Stomach (tissue), 9 donors: Measurements from ENCODE around the gene ANKHD1. TPM values are rescaled to one million over a fixed set of nuclear protein-coding genes. Genes with fewer than 3 reads are reported as not detected.
"Not testable (repeated sequence)": the region's sequence is repeated elsewhere in the genome, so short reads cannot be mapped to it uniquely, and the experiment has no call there.

Experiments used
- DNase-seq, 2 donors: peaks; one replicate each; pipeline versions ENCODE4 v3.0.0 to v3.0.0-alpha.2; 2013 to 2019
- H3K27ac ChIP-seq, 5 donors: fragments of 200-600 bp in 4 of 5; sonication (generic) in 4 of 5; one replicate each; pipeline ENCODE4 v1.5.1; 2013 to 2019; ENCODE audit warnings: mild to moderate bottlenecking in 1 of 5, moderate library complexity in 1 of 5
- H3K27me3 ChIP-seq, 3 donors: fragments of 200-600 bp; sonication (generic); one replicate each; pipeline ENCODE4 v1.5.1; 2017 to 2019; ENCODE audit warnings: mixed run types in 1 of 3
- H3K36me3 ChIP-seq, 4 donors: fragments of 200-600 bp; sonication (generic); 1 replicate in 3 of 4; 2 replicates in 1 of 4; pipeline ENCODE4 v1.5.1; 2016 to 2019
- H3K4me1 ChIP-seq, 4 donors: fragments of 200-600 bp; sonication (generic); one replicate each; pipeline ENCODE4 v1.5.1; 2016 to 2019
- H3K4me3 ChIP-seq, 4 donors: fragments of 200-600 bp; sonication (generic) in 3 of 4; one replicate each; pipeline ENCODE4 v1.5.1; 2016 to 2019; ENCODE audit warnings: mild to moderate bottlenecking in 1 of 4
- H3K9me3 ChIP-seq, 4 donors: fragments of 200-600 bp; sonication (generic); one replicate each; pipeline ENCODE4 v1.5.1; 2016 to 2019
- EP300 ChIP-seq: sonication (generic); formaldehyde crosslinking; IDR thresholded peaks from one replicate; pipeline ENCODE4 v1.6.1; 2017; ENCODE audit warnings: antibody characterized with exemption
- POLR2A ChIP-seq, 4 donors: fragments of 450-650 bp; IDR thresholded peaks; one replicate each; pipeline ENCODE4 v1.6.1; 2016; ENCODE audit warnings: antibody characterized with exemption in 4 of 4, control low read depth in 2 of 4, mild to moderate bottlenecking in 1 of 4, moderate library complexity in 1 of 4
- POLR2AphosphoS5 ChIP-seq, 3 donors: sonication (generic); formaldehyde crosslinking; IDR thresholded peaks; one replicate each; pipeline ENCODE4 v1.6.1; 2016; ENCODE audit warnings: antibody characterized with exemption in 3 of 3
- WGBS, 5 donors: extraction: QIAGEN DNeasy Blood & Tissue Kit in 3 of 5; methylation state at CpG; one replicate each; pipeline versions ENCODE4 v1.1.5 to v1.1.7; 2013 to 2018; 5-methylcytosine and 5-hydroxymethylcytosine counted together
- intact Hi-C: fragments of 100-400 bp; cut with DNase I; formaldehyde crosslinking; loops from one replicate; pipeline ENCODE4 v1.15.1; 2023; ENCODE audit warnings: low total_unique reads
- polyA plus RNA-seq, 3 donors: library from polyadenylated mRNA; stranded (reverse); fragments of 200-250 nt; gene quantifications; one replicate each; pipeline ENCODE4 v1.2.3, GENCODE V29; 2013
- total RNA-seq, 5 donors: library from RNA; depleted of rRNA; stranded (reverse); fragments of >200 nt; gene quantifications; one replicate each; pipeline versions ENCODE4 v1.1.0 to v1.2.3, GENCODE V29; 2014 to 2016
- TF ChIP-seq, protein P1 (sequence below), 7 experiments: fragments of 450-650 bp in 4 of 7; fragments of 200-600 bp in 3 of 7; sonication (generic) in 3 of 7; IDR thresholded peaks; one replicate each; pipeline ENCODE4 v1.5.1; 2016 to 2019; ENCODE audit warnings: antibody characterized with exemption in 7 of 7, control low read depth in 2 of 7, mild to moderate bottlenecking in 1 of 7
- donor health status: healthy with polysubstance abuse.
- donor health status: Bipolar disorder and iron deficiency.
- donor health status: healthy.

Gene ANKHD1
- total and polyA plus RNA-seq, 8 donors = 22.0 to 249 (median 120) TPM

DNA sequence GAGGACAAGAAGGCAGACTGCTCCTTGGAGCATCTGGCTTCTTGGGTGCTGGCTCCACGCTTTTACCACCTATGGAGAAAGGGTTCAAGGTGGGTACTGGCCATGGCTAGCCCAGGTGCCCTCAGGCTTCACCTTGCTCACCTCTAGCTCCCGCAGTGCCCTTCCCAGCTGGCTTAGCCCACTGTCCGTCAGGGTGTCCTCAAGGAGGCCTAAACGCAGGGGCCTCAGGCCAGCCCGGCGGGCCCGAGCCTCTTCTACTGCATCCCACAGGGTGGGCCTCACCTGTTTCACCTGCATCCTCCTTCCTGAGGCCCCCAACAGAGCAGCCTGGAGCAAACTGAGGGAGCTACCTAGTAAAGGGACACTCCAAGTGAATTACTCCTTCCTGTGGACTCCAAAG, 172.1 kb downstream of the ANKHD1 start:
- intact Hi-C loops = no loop called here
- H3K27ac ChIP-seq = no peak overlapping the region
- H3K36me3 ChIP-seq = peaks cover 3 to 15% (median 11%) of the 10 kb centered on the region in 4 donors
- no peaks in the 10 kb centered on the region for H3K9me3 ChIP-seq
- WGBS, 5 donors = 92 to 97% (median 94%) methylated on average over 7 of the region's 7 CpGs
- peaks cover 3 to 22% (median 12%) of the 10 kb centered on the region in 4 donors for H3K4me1 ChIP-seq
- TF ChIP-seq EP300 (no peak), POLR2AphosphoS5 (IDR thresholded peaks at IDR 0.05) (no peak), POLR2A (IDR thresholded peaks at IDR 0.05) (no peak)
- TF ChIP-seq, protein P1, sequence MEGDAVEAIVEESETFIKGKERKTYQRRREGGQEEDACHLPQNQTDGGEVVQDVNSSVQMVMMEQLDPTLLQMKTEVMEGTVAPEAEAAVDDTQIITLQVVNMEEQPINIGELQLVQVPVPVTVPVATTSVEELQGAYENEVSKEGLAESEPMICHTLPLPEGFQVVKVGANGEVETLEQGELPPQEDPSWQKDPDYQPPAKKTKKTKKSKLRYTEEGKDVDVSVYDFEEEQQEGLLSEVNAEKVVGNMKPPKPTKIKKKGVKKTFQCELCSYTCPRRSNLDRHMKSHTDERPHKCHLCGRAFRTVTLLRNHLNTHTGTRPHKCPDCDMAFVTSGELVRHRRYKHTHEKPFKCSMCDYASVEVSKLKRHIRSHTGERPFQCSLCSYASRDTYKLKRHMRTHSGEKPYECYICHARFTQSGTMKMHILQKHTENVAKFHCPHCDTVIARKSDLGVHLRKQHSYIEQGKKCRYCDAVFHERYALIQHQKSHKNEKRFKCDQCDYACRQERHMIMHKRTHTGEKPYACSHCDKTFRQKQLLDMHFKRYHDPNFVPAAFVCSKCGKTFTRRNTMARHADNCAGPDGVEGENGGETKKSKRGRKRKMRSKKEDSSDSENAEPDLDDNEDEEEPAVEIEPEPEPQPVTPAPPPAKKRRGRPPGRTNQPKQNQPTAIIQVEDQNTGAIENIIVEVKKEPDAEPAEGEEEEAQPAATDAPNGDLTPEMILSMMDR (IDR thresholded peaks at IDR 0.05) = no peak
- DNase-seq = no peak
- H3K27me3 ChIP-seq = no peaks in the 10 kb centered on the region
- H3K4me3 ChIP-seq = no peak overlapping the region

DNA sequence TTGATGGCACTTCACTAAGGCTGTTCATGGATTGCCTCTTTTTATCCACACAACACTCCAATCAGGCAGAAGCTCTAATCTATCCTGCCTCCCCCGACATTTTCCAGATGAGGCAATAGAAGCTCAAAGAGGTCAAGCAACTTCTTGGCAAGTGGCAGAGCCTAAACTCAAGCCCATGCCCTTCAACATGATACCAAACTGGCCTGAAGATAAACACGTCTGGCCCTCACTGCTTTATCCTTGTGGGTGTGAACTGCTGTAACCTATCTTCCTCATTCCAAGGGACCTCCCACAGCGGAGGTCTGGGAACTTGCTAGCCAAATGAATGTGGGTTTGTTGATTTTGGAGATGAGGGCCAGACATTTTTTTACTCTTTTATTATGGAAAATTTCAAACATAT, 172.5 kb downstream of the ANKHD1 start:
- peaks cover 3 to 13% (median 9%) of the 10 kb centered on the region in 4 donors for H3K36me3 ChIP-seq
- TF ChIP-seq EP300 (no peak), POLR2A (IDR thresholded peaks at IDR 0.05) (no peak)
- H3K27ac ChIP-seq = no peak overlapping the region
- no peak for DNase-seq
- H3K4me1 ChIP-seq = peaks cover 0 to 17% (median 8%) of the 10 kb centered on the region in 4 donors
- H3K9me3 ChIP-seq = no peaks in the 10 kb centered on the region
- 17 to 40% (median 29%) methylated on average over 3 of the region's 3 CpGs for WGBS, 5 donors
- H3K27me3 ChIP-seq = no peaks in the 10 kb centered on the region
- H3K4me3 ChIP-seq = no peak overlapping the region
- intact Hi-C loops = no loop called here

DNA sequence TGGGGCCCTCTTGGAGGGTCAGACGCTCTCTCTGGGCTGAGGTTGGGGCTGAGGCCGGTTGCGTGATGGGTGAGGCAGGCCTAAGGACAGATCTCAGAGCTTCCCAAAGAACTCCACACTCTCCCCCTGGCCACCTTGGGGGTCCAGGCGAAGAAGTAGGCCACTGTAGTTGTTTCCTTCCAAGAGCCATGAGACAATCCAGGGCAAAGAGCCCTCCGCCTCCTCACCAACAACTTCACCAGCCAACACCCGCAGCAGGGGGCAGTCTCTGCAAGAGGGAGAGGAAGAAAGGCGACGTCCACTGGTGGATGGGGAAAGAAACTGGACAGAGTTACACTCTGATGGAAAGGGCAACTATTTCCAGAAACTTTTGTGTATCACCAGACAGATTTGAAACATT, 173.7 kb downstream of the ANKHD1 start:
- Histone ChIP-seq H3K9me3 (no peaks in the 10 kb centered on the region), H3K4me3 (no peak overlapping the region), H3K36me3 (peaks cover under 1 to 7% (median 4%) of the 10 kb centered on the region in 4 donors), H3K27me3 (no peaks in the 10 kb centered on the region), H3K27ac (no peak overlapping the region), H3K4me1 (peaks cover 0 to 9% (median 0%) of the 10 kb centered on the region in 4 donors)
- intact Hi-C loops = no loop called here
- TF ChIP-seq POLR2AphosphoS5 (IDR thresholded peaks at IDR 0.05) (peak in 1 of 3 donors; percentile 37), POLR2A (IDR thresholded peaks at IDR 0.05) (no peak), EP300 (no peak)
- TF ChIP-seq, protein P1 (IDR thresholded peaks at IDR 0.05) = peak in 4 of 7 experiments; percentile 20 to 39 (median 26)
- WGBS, 5 donors = 68 to 79% (median 72%) methylated on average over 8 of the region's 8 CpGs
- peak; percentile 54 to 55 for DNase-seq

DNA sequence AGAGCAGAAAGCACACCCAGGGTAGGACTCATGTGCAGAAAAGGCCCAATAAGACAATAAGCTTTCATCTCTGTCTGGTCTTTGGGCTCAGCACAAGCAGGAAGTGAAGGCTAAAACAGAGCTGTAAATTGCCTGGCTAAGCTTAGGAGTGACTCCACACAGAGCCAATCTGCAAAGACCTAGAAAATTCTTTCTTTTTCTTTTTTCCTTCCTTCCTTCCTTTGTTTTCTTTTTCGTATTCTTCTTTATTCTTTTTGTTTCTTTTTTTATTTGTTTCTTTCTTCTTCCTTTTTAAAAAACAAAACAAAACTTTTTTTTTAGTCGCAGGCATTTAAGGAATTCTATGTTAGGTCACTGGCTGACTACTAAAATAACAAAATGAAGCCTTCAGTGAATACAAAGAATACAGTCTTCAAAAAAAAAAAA, 175.2 kb downstream of the ANKHD1 start:
- Histone ChIP-seq H3K27me3 (no peaks in the 10 kb centered on the region), H3K9me3 (no peaks in the 10 kb centered on the region), H3K27ac (peak overlapping the region in 1 of 5 donors; percentile 34), H3K36me3 (no peaks in the 10 kb centered on the region), H3K4me1 (no peaks in the 10 kb centered on the region), H3K4me3 (no peak overlapping the region)
- no peak for DNase-seq
- 67 to 81% (median 71%) methylated on average over 2 of the region's 2 CpGs for WGBS, 5 donors
- TF ChIP-seq POLR2A (IDR thresholded peaks at IDR 0.05) (no peak), EP300 (no peak), POLR2AphosphoS5 (IDR thresholded peaks at IDR 0.05) (no peak)
- TF ChIP-seq, protein P1 (IDR thresholded peaks at IDR 0.05) = no peak
- intact Hi-C loops = no loop called here

DNA sequence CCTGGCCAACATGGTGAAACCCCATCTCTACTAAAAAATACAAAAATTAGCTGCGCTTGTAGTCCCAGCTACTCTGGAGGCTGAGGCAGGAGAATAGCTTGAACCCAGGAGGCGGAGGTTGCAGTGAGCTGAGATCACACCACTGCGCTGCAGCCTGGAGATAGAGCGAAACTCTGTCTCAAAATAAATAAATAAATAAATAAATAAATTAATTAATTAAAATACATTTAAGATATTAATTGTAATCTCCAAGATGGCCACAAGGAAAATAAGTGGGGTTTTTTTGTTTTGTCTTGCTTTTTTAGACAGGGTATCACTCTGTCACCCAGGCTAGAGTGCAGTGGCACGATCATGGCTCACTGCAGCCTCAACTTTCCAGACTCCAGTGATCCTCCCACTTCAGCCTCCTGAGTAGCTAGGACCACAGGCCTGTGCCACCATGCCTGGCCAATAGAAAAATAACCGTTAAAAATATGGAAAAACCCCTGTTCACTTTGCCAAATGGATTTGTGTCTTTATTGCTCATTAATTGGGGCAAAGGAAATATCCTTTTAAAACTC, 177.6 kb downstream of the ANKHD1 start:
- DNase-seq, H3K4me1 ChIP-seq, H3K36me3 ChIP-seq, intact Hi-C loops, H3K9me3 ChIP-seq, H3K27ac ChIP-seq, H3K4me3 ChIP-seq, H3K27me3 ChIP-seq: not testable (repeated sequence)
- TF ChIP-seq, protein P1 (IDR thresholded peaks at IDR 0.05) = peak in 1 of 7 experiments; percentile 22
- WGBS, 5 donors = 92 to 95% (median 95%) methylated on average over 6 of the region's 6 CpGs
